ENCODE measurements around the gene NUTF2. TPM values are rescaled to one million over a fixed set of nuclear protein-coding genes. Genes with fewer than 3 reads are reported as not detected.

Gene NUTF2
- total RNA-seq, 1 donor from 2014 or later: 219 TPM

Other genes with a start within 250 kb of the NUTF2 start
- gene CARMIL2, start 201.8 kb upstream of the NUTF2 start, total RNA-seq: 1.3 and 2.7 TPM in 2 replicates
- 71.6 and 73.2 TPM in 2 replicates for gene ACD, start 186.7 kb upstream of the NUTF2 start, total RNA-seq
- gene PARD6A, start 186.0 kb upstream of the NUTF2 start, total RNA-seq: 13.3 and 15.9 TPM in 2 replicates
- gene ENKD1, start 180.2 kb upstream of the NUTF2 start, total RNA-seq: 12.2 and 17.4 TPM in 2 replicates
- gene C16orf86, start 180.1 kb upstream of the NUTF2 start, total RNA-seq: 4.7 and 5.9 TPM in 2 replicates
- gene GFOD2, start 127.6 kb upstream of the NUTF2 start, total RNA-seq: 16.1 and 20.1 TPM in 2 replicates
- 4.0 and 5.3 TPM in 2 replicates for gene RANBP10, start 40.4 kb upstream of the NUTF2 start, total RNA-seq
- gene TSNAXIP1, start 40.0 kb upstream of the NUTF2 start, total RNA-seq: 0.07 and 0.52 TPM in 2 replicates
- 33.7 and 45.7 TPM in 2 replicates for gene THAP11, start 4.6 kb upstream of the NUTF2 start, total RNA-seq
- gene CENPT, start 760 bp downstream of the NUTF2 start, total RNA-seq: 36.3 and 40.4 TPM in 2 replicates
- 61.1 and 61.2 TPM in 2 replicates for gene EDC4, start 26.1 kb downstream of the NUTF2 start, total RNA-seq
- gene NRN1L, start 38.0 kb downstream of the NUTF2 start, total RNA-seq: 0.46 TPM in 1 of 2 replicates, not detected in the other
- 6.7 and 8.1 TPM in 2 replicates for gene PSKH1, start 46.3 kb downstream of the NUTF2 start, total RNA-seq
- 1.6 and 2.1 TPM in 2 replicates for gene CTRL, start 84.9 kb downstream of the NUTF2 start, total RNA-seq
- gene PSMB10, start 89.9 kb downstream of the NUTF2 start, total RNA-seq: 54.1 and 58.1 TPM in 2 replicates
- gene LCAT, start 97.2 kb downstream of the NUTF2 start, total RNA-seq: 7.5 TPM in 2 replicates
- gene SLC12A4, start 121.7 kb downstream of the NUTF2 start, total RNA-seq: 46.8 and 50.7 TPM in 2 replicates
- gene DPEP3, start 133.6 kb downstream of the NUTF2 start, total RNA-seq: not detected in 2 replicates
- not detected in 2 replicates for gene DPEP2, start 152.6 kb downstream of the NUTF2 start, total RNA-seq
- not detected in 2 replicates for gene DPEP2NB, start 169.0 kb downstream of the NUTF2 start, total RNA-seq
- gene DDX28, start 176.3 kb downstream of the NUTF2 start, total RNA-seq: 5.3 and 11.8 TPM in 2 replicates
- 20.9 and 28.5 TPM in 2 replicates for gene DUS2, start 176.4 kb downstream of the NUTF2 start, total RNA-seq
- gene NFATC3, start 238.4 kb downstream of the NUTF2 start, total RNA-seq: 15.8 and 24.7 TPM in 2 replicates